Prostate gland (tissue), 2 donors: Measurements from ENCODE around the gene EFNA4.

Source experiments
- POLR2AphosphoS5 ChIP-seq: sonication (generic); formaldehyde crosslinking; IDR thresholded peaks from one replicate; pipeline ENCODE4 v1.6.1; 2017; ENCODE audit warnings: antibody characterized with exemption
- TF ChIP-seq, protein P1 (sequence below), 4 experiments: fragments of 200-600 bp in 2 of 4; fragments of 450-650 bp in 2 of 4; sonication (generic) in 2 of 4; IDR thresholded peaks; 1 replicate in 3 of 4; 2 replicates in 1 of 4; pipeline ENCODE4 v1.5.1; 2016 to 2019; ENCODE audit warnings: antibody characterized with exemption in 4 of 4, mild to moderate bottlenecking in 2 of 4, moderate library complexity in 2 of 4

DNA sequence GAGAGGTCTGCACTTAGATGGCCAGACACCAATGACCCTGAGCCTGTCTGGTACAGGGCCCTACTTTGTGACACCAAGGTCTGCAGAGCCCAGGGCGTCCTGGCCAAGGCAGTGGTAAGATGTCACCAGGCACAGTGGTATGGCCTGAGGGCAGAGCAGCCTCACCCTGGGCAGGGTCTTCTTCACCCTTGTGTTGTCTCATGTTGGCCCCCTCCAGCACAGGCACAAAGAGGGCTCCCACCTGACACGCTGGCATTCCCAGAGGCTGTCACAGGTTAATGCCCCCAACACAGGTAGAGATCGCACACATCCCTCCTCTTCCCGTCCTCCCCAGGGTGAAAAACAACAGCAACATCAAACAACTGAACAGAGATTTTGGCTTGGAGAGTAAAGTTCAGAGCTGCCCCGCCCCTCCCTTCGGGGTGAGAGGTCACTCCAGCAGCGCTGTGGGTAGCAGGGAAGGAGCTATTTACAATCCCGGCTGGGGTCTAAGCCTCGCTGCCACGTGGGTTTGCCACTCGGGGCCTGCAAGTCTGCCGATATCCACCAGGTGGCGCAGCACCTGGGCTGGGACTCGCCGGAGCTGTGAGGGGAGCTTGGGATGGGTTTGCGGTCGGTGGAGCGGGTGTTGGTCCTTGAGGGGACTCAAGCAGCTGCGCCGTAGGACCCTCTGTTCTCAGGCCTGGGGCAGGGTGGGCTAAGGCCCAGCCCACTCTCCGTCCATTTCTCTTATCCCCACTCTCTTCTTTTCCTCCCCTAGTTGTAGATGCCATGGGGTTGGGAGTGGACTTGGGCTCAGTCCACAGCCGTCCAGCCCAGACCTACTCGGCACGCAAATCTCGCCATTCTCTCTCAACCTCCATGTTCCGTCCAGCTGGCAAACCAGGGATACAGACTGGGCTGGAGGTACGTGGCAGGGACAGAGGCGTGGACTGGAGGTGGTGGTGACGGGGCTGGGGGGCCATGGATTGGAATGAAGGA, 27.8 kb downstream of the EFNA4 start:
- TF ChIP-seq, protein P1, sequence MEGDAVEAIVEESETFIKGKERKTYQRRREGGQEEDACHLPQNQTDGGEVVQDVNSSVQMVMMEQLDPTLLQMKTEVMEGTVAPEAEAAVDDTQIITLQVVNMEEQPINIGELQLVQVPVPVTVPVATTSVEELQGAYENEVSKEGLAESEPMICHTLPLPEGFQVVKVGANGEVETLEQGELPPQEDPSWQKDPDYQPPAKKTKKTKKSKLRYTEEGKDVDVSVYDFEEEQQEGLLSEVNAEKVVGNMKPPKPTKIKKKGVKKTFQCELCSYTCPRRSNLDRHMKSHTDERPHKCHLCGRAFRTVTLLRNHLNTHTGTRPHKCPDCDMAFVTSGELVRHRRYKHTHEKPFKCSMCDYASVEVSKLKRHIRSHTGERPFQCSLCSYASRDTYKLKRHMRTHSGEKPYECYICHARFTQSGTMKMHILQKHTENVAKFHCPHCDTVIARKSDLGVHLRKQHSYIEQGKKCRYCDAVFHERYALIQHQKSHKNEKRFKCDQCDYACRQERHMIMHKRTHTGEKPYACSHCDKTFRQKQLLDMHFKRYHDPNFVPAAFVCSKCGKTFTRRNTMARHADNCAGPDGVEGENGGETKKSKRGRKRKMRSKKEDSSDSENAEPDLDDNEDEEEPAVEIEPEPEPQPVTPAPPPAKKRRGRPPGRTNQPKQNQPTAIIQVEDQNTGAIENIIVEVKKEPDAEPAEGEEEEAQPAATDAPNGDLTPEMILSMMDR (IDR thresholded peaks at IDR 0.05) = peak; percentile 97 to 99 (median 98)
- TF ChIP-seq POLR2AphosphoS5 = peak; percentile 60
